Neural crest cell (in vitro differentiated cells): ENCODE results near the gene TUBB8B. TPM values are rescaled to one million over a fixed set of nuclear protein-coding genes. Genes with fewer than 3 reads are reported as not detected.
"Not testable (repeated sequence)": the region's sequence is repeated elsewhere in the genome, so short reads cannot be mapped to it uniquely, and the experiment has no call there.

Experiments used
- DNase-seq: peaks from one replicate; pipeline ENCODE4 v3.0.0; 2021; ENCODE audit warnings: low read depth, mixed read lengths, low spot score
- H3K27ac Mint-ChIP-seq: one replicate; pipeline ENCODE4 v1.8.0; 2021; ENCODE audit warnings: mild to moderate bottlenecking, mixed read lengths; ENCODE audit not compliant: unreplicated experiment
- H3K27me3 Mint-ChIP-seq: 2 replicates; pipeline ENCODE4 v1.8.0; 2021; ENCODE audit warnings: low read depth, mild to moderate bottlenecking, mixed read lengths
- H3K36me3 Mint-ChIP-seq: 2 replicates; pipeline ENCODE4 v1.8.0; 2021; ENCODE audit warnings: low read depth, mild to moderate bottlenecking, mixed read lengths
- H3K4me1 Mint-ChIP-seq: 2 replicates; pipeline ENCODE4 v1.8.0; 2021; ENCODE audit warnings: mixed read lengths
- H3K4me3 Mint-ChIP-seq: one replicate; pipeline ENCODE4 v1.8.0; 2021; ENCODE audit warnings: mild to moderate bottlenecking, mixed read lengths
- H3K9me3 Mint-ChIP-seq: 2 replicates; pipeline ENCODE4 v1.8.0; 2021; ENCODE audit warnings: mixed read lengths
- total RNA-seq: library from RNA; stranded (reverse); gene quantifications from 2 replicates; pipeline ENCODE4 v1.2.1, GENCODE V29; 2021

The TUBB8B gene
- total RNA-seq, 1 donor from 2014 or later, result not detected

GRCh38 chr18:80881-81280 is 31.5 kb upstream of the TUBB8B start:
- DNase-seq, H3K36me3 Mint-ChIP-seq, H3K4me3 Mint-ChIP-seq, H3K27ac Mint-ChIP-seq, H3K4me1 Mint-ChIP-seq, H3K9me3 Mint-ChIP-seq: not testable (repeated sequence)
- H3K27me3 Mint-ChIP-seq, result peaks cover 10% of the 10 kb centered on the region

- H3K4me3 Mint-ChIP-seq, H3K36me3 Mint-ChIP-seq, H3K4me1 Mint-ChIP-seq, DNase-seq, H3K27ac Mint-ChIP-seq, H3K9me3 Mint-ChIP-seq: not testable (repeated sequence)
- H3K27me3 Mint-ChIP-seq, result peaks cover 10% of the 10 kb centered on the region
Observed at GRCh38 chr18:80202-80601, 30.8 kb upstream of the TUBB8B start.

GRCh38 chr18:75525-76160 is 26.2 kb upstream of the TUBB8B start:
- H3K4me3 Mint-ChIP-seq, DNase-seq, H3K27me3 Mint-ChIP-seq, H3K27ac Mint-ChIP-seq, H3K4me1 Mint-ChIP-seq, H3K9me3 Mint-ChIP-seq, H3K36me3 Mint-ChIP-seq: not testable (repeated sequence)

- H3K9me3 Mint-ChIP-seq, H3K4me3 Mint-ChIP-seq, H3K4me1 Mint-ChIP-seq, H3K36me3 Mint-ChIP-seq, DNase-seq, H3K27ac Mint-ChIP-seq: not testable (repeated sequence)
- peaks cover 12% of the 10 kb centered on the region for H3K27me3 Mint-ChIP-seq
Observed at GRCh38 chr18:73181-73777, 23.9 kb upstream of the TUBB8B start.

GRCh38 chr18:67701-68100 is 18.3 kb upstream of the TUBB8B start:
- not testable (repeated sequence) for H3K4me3 Mint-ChIP-seq, H3K4me1 Mint-ChIP-seq, H3K27ac Mint-ChIP-seq, H3K9me3 Mint-ChIP-seq, H3K36me3 Mint-ChIP-seq, DNase-seq
- peaks cover 47% of the 10 kb centered on the region for H3K27me3 Mint-ChIP-seq

GRCh38 chr18:64279-64678 is 14.9 kb upstream of the TUBB8B start:
- not testable (repeated sequence) for H3K4me1 Mint-ChIP-seq, H3K4me3 Mint-ChIP-seq, H3K9me3 Mint-ChIP-seq, H3K36me3 Mint-ChIP-seq, DNase-seq, H3K27ac Mint-ChIP-seq
- peaks cover 64% of the 10 kb centered on the region for H3K27me3 Mint-ChIP-seq

- H3K4me3 Mint-ChIP-seq, H3K9me3 Mint-ChIP-seq, H3K27ac Mint-ChIP-seq, H3K36me3 Mint-ChIP-seq, H3K4me1 Mint-ChIP-seq, DNase-seq: not testable (repeated sequence)
- peaks cover 60% of the 10 kb centered on the region for H3K27me3 Mint-ChIP-seq
Observed at GRCh38 chr18:63656-64055, 14.2 kb upstream of the TUBB8B start.

GRCh38 chr18:54388-54787 is 5.0 kb upstream of the TUBB8B start:
- not testable (repeated sequence) for H3K27ac Mint-ChIP-seq, H3K4me1 Mint-ChIP-seq, H3K4me3 Mint-ChIP-seq, DNase-seq, H3K9me3 Mint-ChIP-seq, H3K36me3 Mint-ChIP-seq
- H3K27me3 Mint-ChIP-seq, result peaks cover 11% of the 10 kb centered on the region

GRCh38 chr18:48696-49095 is 719 bp downstream of the TUBB8B start:
- not testable (repeated sequence) for H3K4me3 Mint-ChIP-seq, H3K4me1 Mint-ChIP-seq

GRCh38 chr18:13177-13576 is 36.2 kb downstream of the TUBB8B start:
- H3K27ac Mint-ChIP-seq, H3K27me3 Mint-ChIP-seq, H3K36me3 Mint-ChIP-seq, H3K4me3 Mint-ChIP-seq, DNase-seq, H3K9me3 Mint-ChIP-seq, H3K4me1 Mint-ChIP-seq: not testable (repeated sequence)

More at GRCh38 chr18:48696-49095, 719 bp downstream of the TUBB8B start:
- not testable (repeated sequence) for DNase-seq, H3K27me3 Mint-ChIP-seq, H3K9me3 Mint-ChIP-seq, H3K27ac Mint-ChIP-seq, H3K36me3 Mint-ChIP-seq

- not testable (repeated sequence) for H3K4me1 Mint-ChIP-seq, DNase-seq, H3K9me3 Mint-ChIP-seq, H3K27me3 Mint-ChIP-seq, H3K36me3 Mint-ChIP-seq, H3K4me3 Mint-ChIP-seq, H3K27ac Mint-ChIP-seq
Observed at GRCh38 chr18:12773-13172, 36.6 kb downstream of the TUBB8B start.

- not testable (repeated sequence) for H3K27me3 Mint-ChIP-seq, H3K36me3 Mint-ChIP-seq, H3K9me3 Mint-ChIP-seq
Observed at GRCh38 chr18:11383-12274, 37.8 kb downstream of the TUBB8B start.

GRCh38 chr18:10624-11184 is 38.7 kb downstream of the TUBB8B start:
- H3K36me3 Mint-ChIP-seq, H3K4me3 Mint-ChIP-seq: not testable (repeated sequence)

More at GRCh38 chr18:11383-12274, 37.8 kb downstream of the TUBB8B start:
- not testable (repeated sequence) for H3K4me1 Mint-ChIP-seq, H3K4me3 Mint-ChIP-seq, DNase-seq, H3K27ac Mint-ChIP-seq

More at GRCh38 chr18:10624-11184, 38.7 kb downstream of the TUBB8B start:
- not testable (repeated sequence) for H3K4me1 Mint-ChIP-seq, H3K9me3 Mint-ChIP-seq, DNase-seq, H3K27ac Mint-ChIP-seq, H3K27me3 Mint-ChIP-seq
